Frontal cortex (tissue), 4 donors: Measurements from ENCODE around the gene PPT1. TPM values are rescaled to one million over a fixed set of nuclear protein-coding genes. Genes with fewer than 3 reads are reported as not detected.

Experiments used
- DNase-seq, 2 donors: peaks; one replicate each; pipeline ENCODE4 v3.0.0; 2012; ENCODE audit warnings: low spot score in 2 of 2
- FAIRE-seq: peaks from 2 replicates; lab custom pipeline; 2012; peaks lifted over from hg19 to GRCh38; lab: Jason Lieb, UNC
- total RNA-seq: library from RNA; depleted of rRNA; stranded (reverse); fragments of >200 nt; gene quantifications from one replicate; pipeline ENCODE4 v1.2.3, GENCODE V29; 2014
- donor health status: control.
- donor health status: control.
- donor health status: control.

PPT1 gene
- 44.8 TPM for total RNA-seq

- FAIRE-seq: no peak
These were observed at the start of gene PPT1 for GRCh38 chr1:40096977-40097782. TSS of gene PPT1 (minus strand) at chr1:40097252. CDS start at chr1:40097238, 14 bp downstream.

GRCh38 chr1:40143891-40144575 is 47.0 kb upstream of the PPT1 start:
- FAIRE-seq (no peak), DNase-seq (peak in 1 of 2 donors; percentile 31)

More at GRCh38 chr1:40096977-40097782, at the start of gene PPT1:
- peak; percentile 72 to 77 for DNase-seq

DNA sequence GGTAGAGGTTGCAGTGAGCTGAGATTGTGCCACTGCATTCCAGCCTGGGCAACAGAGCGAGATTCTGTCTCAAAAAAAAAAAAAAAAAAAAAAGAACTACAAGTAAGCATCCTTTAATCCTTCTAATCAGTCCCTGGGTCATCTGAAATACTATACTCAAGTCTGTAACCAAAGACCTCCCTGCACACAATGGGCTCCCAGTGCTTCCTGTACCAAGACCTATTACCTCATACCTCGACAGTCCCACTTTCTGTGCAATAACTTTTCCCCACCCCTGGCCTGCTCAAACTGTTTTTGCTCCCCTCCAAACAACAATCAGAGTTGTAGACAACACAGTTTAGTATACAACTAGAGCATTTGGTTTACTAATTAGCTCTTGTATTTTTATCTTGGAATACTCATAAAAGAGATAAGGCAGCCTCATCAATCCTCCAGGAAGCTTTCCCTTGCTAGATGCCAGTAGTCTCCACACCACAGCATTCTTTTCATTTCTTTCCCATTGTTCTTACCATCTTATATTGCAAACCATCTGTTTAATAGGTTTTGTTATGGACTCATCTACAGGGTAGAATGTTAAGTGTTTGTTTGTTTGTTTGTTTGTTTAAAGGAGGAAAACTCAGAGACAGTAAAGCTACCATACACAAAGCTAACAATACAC is 45.0 kb upstream of the PPT1 start:
- DNase-seq: no peak
- no peak for FAIRE-seq

GRCh38 chr1:40140211-40140973 is 43.3 kb upstream of the PPT1 start:
- no peak for FAIRE-seq

GRCh38 chr1:40133839-40134238 is 36.8 kb upstream of the PPT1 start:
- FAIRE-seq: no peak
- DNase-seq: no peak

More at GRCh38 chr1:40140211-40140973, 43.3 kb upstream of the PPT1 start:
- no peak for DNase-seq

DNA sequence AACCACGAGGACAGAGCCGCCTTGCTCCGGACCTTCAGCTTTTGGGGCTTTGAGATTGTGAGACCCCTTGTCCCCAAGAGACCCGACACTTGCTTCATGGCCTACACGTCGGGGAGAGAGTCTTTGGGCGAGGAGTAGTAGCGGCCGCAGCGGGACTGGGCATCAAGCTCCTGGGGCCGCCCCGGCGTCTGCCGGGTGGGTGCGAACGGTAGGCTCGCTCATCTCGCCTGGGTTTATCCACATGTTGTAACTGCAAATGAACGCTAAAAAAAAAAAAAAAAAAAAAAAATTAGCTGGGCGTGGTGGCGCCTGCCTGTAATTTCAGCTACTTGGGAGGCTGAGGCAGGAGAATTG is 36.2 kb upstream of the PPT1 start:
- no peak for DNase-seq
- FAIRE-seq: no peak

GRCh38 chr1:40132383-40133311 is 35.6 kb upstream of the PPT1 start:
- peak in 1 of 2 donors; percentile 12 for DNase-seq
- FAIRE-seq: peak; percentile 49

GRCh38 chr1:40130892-40131291 is 33.8 kb upstream of the PPT1 start:
- DNase-seq: no peak
- FAIRE-seq: no peak

DNA sequence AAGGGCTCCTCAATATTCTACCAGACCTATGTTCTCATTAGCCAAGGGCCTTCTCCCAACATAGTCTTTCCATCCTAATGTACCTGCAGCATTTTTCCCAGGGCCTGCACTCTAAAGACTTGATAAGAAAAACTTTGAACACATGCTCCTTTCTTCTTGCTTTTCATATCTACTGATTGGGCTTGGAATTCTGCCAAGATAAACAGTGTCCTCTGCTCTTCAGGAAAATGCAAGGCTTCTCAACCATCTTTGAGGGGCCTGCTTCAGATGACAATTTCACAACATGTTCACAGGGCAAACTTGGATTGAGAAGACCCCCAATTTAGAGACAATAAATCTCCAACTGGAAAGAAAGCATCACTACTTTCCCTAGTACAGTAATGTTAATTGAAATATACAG is 25.8 kb upstream of the PPT1 start:
- FAIRE-seq: no peak

GRCh38 chr1:40120128-40120527 is 23.1 kb upstream of the PPT1 start:
- FAIRE-seq: no peak
- no peak for DNase-seq

More for the DNA sequence above, 25.8 kb upstream of the PPT1 start:
- DNase-seq: no peak

GRCh38 chr1:40114400-40114799 is 17.3 kb upstream of the PPT1 start:
- FAIRE-seq (no peak), DNase-seq (no peak)

DNA sequence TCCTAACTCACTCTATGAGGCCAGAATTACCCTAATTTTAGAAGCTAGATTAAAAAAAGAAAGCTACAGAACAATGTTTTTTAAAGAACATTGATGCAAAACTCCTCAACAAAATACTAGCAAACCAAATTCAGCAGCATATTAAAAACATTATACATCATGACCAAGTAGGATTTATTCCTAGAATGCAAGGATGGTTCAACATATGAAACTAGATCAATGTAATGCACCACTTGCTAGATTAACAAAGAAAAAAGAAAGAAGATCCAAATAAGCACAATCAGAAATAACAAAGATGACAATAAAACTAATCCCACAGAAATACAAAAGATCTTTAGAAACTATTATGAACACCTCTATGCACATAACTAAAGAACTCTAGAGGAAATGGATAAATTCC is 13.3 kb upstream of the PPT1 start:
- FAIRE-seq (no peak), DNase-seq (no peak)

DNA sequence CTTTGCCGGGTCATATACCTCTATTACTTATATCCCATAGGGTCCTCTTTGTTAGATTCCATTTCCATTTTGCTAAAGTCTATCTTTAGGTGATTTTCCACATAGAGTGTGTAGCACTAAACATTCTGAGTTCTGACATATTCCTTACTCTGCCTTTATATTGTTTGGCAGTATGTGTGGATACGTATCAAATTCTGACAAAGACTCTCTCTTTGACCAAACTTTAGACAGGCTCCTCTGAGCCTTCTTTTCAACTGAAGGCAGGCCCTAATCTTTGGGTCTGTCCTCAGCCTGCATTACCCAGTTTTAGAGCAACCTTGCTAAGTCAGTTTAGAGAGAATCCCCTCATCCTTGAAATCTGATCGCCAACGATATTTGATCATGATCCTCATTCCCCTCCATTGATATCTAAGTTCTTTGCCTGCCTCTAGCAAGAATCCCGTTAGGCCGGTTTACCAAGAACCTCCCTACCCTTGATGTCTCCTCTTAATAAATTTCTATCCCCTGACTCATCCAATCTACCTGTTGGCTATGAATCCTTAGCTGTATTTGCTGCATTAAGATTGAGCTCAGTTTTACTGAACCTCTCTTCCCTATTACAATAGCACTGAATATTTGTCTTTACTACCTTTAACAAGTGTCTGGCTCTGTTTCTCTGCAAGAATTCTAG is 10.4 kb upstream of the PPT1 start:
- FAIRE-seq: no peak

DNA sequence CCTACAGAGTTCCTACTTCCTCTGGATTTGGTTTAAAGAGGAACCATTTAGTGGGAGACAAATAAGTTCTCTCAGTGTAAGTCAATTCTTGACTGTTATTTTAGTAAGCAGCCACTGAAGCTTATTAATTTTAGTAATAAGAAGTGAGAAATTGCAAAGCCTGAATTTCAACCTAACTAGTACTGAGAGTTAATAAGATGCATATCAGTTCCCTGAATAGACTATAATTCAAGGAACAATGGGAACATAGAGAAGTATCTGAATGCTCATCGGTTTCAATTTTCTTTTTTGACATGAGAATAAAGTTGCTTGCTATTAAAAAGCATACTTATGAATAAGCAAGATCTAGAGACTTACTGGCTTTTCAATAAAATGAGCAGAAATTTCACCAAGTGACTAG is 8.0 kb upstream of the PPT1 start:
- DNase-seq (no peak), FAIRE-seq (no peak)

More for the DNA sequence above, 10.4 kb upstream of the PPT1 start:
- DNase-seq: no peak

- DNase-seq (no peak), FAIRE-seq (no peak)
These were observed 5.8 kb upstream of the PPT1 start for GRCh38 chr1:40102896-40103295.

GRCh38 chr1:40102038-40102437 is 5.0 kb upstream of the PPT1 start:
- FAIRE-seq: no peak

GRCh38 chr1:40096646-40096976 is 441 bp downstream of the PPT1 start:
- DNase-seq: no peak
- no peak for FAIRE-seq

More at GRCh38 chr1:40102038-40102437, 5.0 kb upstream of the PPT1 start:
- DNase-seq: no peak

DNA sequence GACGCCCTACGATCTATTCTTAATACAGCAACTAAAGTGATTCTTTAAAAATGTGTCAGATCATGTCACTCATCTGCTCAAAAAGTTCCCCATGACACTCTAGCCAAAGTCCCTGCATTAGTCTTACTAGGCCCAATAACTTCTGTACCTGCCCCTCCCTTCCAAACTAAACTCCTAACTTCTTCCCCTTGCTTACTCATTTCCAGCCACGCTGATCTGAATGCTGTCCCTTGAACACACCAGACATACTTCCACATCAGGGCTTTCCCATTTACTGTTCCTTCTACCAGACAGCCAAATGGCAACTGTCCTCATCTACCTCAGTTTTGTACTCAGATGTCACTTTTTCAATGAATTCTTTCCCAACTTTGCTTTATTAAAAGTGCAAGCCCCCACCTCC is 1.2 kb downstream of the PPT1 start:
- DNase-seq (no peak), FAIRE-seq (no peak)
